ENCODE measurements around the gene CYP4F8. TPM values are rescaled to one million over a fixed set of nuclear protein-coding genes. Genes with fewer than 3 reads are reported as not detected.

The CYP4F8 gene
- total and polyA plus RNA-seq, 9 of the 15 experiments (the other 6 are each of a cell fraction or from before 2014, with no cell fraction given) = not detected

DNA sequence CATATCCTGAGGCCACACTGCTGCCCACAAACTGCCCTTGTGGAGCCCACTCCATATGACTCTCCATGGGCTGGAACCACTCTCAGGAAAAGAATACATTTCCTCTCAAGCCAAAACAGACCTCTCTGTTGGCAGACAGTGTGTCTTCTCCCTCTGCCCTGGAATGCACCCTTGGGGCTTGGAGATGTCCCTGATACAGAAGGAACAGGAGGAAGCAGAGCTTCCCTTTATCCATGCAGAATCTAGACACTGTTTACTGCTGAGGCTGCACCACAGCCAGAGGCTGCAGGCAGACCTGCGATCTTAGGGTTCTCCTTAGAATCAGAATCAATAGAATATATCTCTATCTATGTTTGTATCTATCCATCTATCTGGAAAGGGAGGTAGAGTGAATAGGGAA lies 26.8 kb upstream of the CYP4F8 start:
- TF ChIP-seq ZFP30 (CRISPR knock-in tag; IDR thresholded peaks at IDR 0.05; ENCODE audit: borderline replicate concordance) (no peak), ETV5 (CRISPR knock-in tag; IDR thresholded peaks at IDR 0.05; ENCODE audit: low read depth) (no peak), ZNF232 (CRISPR knock-in tag; IDR thresholded peaks at IDR 0.05) (no peak), NCOA4 (IDR thresholded peaks at IDR 0.05; ENCODE audit: partially characterized antibody) (no peak)
- no peak for ATAC-seq
- Histone ChIP-seq H2AFZ (ENCODE audit: low read depth, low read length) (no peak overlapping the region), H3K27me3 (ENCODE audit: control insufficient read depth in 2 of 2, insufficient read depth in 2 of 2, low read length in 2 of 2) (peaks cover 3 to 15% of the 10 kb centered on the region in 2 experiments; a peak in 3 of 5 replicates), H3K4me3 (no peak overlapping the region), H3K9ac (ENCODE audit: insufficient read depth in 1 of 2, low read depth in 2 of 2, low read length in 2 of 2) (no peak overlapping the region), H3K4me2 (ENCODE audit: insufficient read depth, low read length) (no peak overlapping the region), H3K9me3 (replicated peaks; ENCODE audit: control insufficient read depth, insufficient read depth, low read depth, low read length) (no peaks in the 10 kb centered on the region), H3K27ac (ENCODE audit: extremely low read depth, low read depth, low read length) (no peak overlapping the region), H3K4me1 (replicated peaks in 1 of 2; ENCODE audit: control insufficient read depth in 2 of 2, insufficient read depth in 2 of 2, low read length in 2 of 2) (peaks cover 0 to 6% of the 10 kb centered on the region in 2 experiments; a peak in 1 of 5 replicates), H4K20me1 (replicated peaks; ENCODE audit: control insufficient read depth, insufficient read depth, low read length) (peaks cover 8% of the 10 kb centered on the region; the same call in 1 of the 2 replicates), H3K79me2 (ENCODE audit: control insufficient read depth, insufficient read depth, low read length) (no peaks in the 10 kb centered on the region), H3K9me1 (ENCODE audit: control insufficient read depth, insufficient read depth, low read length) (no peaks in the 10 kb centered on the region), H3K36me3 (ENCODE audit: control insufficient read depth, insufficient read depth, low read length) (no peaks in the 10 kb centered on the region)
- in situ Hi-C loops (cut with MboI) = no loop called here
- DNase-seq (ENCODE audit: extremely low read depth in 1 of 4, low spot score in 3 of 4) = no peak
- ChIA-PET POLR2A (no interaction called here), CTCF (ENCODE audit: low intra/inter-chr PET ratio) (interaction anchor here (0.5 kb wide), 1 partner anchor 453 kb away, joined by 3 read pairs; no protein-coding TSS in a partner anchor)
- no peak for FAIRE-seq
- 10% methylated on average over 1 of the region's 1 CpG for WGBS (ENCODE audit: insufficient coverage, low coverage, missing lambda C conversion rate)
- intact Hi-C loops (cut with micrococcal nuclease) = no loop called here
- no TSS peak for BruUV-seq (replicated peaks)

DNA sequence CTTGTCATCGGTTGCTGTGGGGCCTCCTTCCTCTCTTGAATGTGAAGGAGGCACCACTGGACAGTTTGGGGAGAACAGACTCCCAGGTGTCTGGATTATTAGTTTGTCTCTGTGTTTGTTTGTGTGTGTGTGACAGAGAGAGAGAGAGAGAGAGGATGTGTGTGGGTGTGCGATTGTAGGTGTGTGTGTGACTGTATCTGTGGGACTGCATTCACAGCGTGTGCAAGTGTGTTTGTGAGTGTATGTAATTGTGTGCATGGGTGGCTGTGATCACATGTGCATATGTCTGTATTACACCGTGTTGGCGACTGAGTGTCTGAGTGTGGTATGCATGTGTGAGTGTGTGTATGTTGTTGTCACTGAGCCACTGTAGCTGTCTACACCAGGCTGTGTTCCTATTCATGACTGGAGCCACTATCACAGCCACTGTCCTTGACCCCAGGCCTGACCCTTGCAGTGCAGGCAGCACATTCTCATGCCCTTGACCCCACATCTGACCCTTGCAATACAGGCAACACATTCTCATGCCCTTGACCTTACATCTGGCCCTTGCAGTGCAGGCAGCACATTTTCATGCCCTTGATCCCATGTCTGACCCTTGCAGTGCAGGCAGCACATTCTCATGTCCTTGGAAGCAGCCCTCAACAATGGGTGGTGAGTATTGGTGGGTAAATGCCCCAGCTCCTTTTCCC lies 25.1 kb upstream of the CYP4F8 start:
- H3K27ac ChIP-seq (ENCODE audit: extremely low read depth, low read depth, low read length) = no peak overlapping the region
- BruUV-seq (replicated peaks) = no TSS peak
- H3K27me3 ChIP-seq (ENCODE audit: control insufficient read depth in 2 of 2, insufficient read depth in 2 of 2, low read length in 2 of 2) = peaks cover 3 to 12% of the 10 kb centered on the region in 2 experiments; a peak in 3 of 5 replicates
- POLR2A ChIA-PET = no interaction called here
- H3K79me2 ChIP-seq (ENCODE audit: control insufficient read depth, insufficient read depth, low read length) = no peaks in the 10 kb centered on the region
- no peak overlapping the region for H2AFZ ChIP-seq (ENCODE audit: low read depth, low read length)
- DNase-seq (ENCODE audit: extremely low read depth in 1 of 4, low spot score in 3 of 4) (no peak), ATAC-seq (no peak), FAIRE-seq (no peak)
- no peaks in the 10 kb centered on the region for H3K36me3 ChIP-seq (ENCODE audit: control insufficient read depth, insufficient read depth, low read length)
- CTCF ChIA-PET (ENCODE audit: low intra/inter-chr PET ratio) = no interaction called here
- H4K20me1 ChIP-seq (replicated peaks; ENCODE audit: control insufficient read depth, insufficient read depth, low read length) = peaks cover 2% of the 10 kb centered on the region; the same call in 1 of the 2 replicates
- TF ChIP-seq SUPT5H (IDR thresholded peaks at IDR 0.05) (no peak), ESRRA (IDR thresholded peaks at IDR 0.05; ENCODE audit: borderline replicate concordance, low read depth) (peak; percentile 21; the same call in 1 of the 2 replicates)
- intact Hi-C loops (cut with micrococcal nuclease) = no loop called here
- 14% methylated on average over 5 of the region's 5 CpGs for WGBS (ENCODE audit: insufficient coverage, low coverage, missing lambda C conversion rate)
- no peak overlapping the region for H3K4me3 ChIP-seq
- H3K9ac ChIP-seq (ENCODE audit: insufficient read depth in 1 of 2, low read depth in 2 of 2, low read length in 2 of 2) = no peak overlapping the region
- in situ Hi-C loops (cut with MboI) = no loop called here
- H3K4me1 ChIP-seq (replicated peaks in 1 of 2; ENCODE audit: control insufficient read depth in 2 of 2, insufficient read depth in 2 of 2, low read length in 2 of 2) = no peaks in the 10 kb centered on the region
- H3K9me3 ChIP-seq (replicated peaks; ENCODE audit: control insufficient read depth, insufficient read depth, low read depth, low read length) = no peaks in the 10 kb centered on the region
- H3K4me2 ChIP-seq (ENCODE audit: insufficient read depth, low read length) = no peak overlapping the region
- H3K9me1 ChIP-seq (ENCODE audit: control insufficient read depth, insufficient read depth, low read length) = no peaks in the 10 kb centered on the region
